ENCODE results near the gene GRK5.

Gene GRK5

DNA sequence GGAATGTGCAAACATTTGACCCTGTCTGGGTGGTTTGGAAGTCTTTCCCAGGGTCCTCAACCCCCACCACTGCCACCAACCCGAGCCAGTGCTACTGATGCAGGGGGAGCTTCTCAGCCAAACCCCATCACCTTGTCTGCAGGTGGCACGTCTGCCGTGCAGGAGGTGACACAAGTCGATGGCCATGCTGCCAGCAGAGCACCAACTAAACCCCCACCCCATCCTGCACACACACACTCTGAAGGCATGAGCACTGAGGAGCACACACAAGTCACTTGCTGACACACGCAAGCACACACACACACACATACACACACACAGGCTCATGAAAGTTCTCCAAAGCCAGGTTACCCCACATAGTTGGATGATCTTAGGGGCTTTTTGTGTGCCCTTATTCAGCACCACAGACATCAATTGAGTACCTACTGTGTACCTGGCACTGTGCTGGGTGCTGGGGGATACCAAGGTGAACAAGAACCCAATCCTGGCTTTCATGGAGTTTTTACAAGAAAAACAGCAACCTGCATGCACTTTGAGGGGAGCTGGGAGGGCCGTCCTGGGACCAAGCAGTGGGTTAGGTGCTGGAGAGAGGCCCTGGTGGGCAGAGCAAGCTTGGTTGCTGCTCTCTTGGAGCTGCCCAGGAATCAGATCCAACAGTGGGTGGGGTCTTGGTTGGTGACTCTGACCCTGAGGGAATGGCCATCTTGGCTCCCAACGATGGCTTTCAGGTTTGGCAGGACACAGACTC lies 216.3 kb downstream of the GRK5 start:
- Histone ChIP-seq H3K27ac (ENCODE audit: low read depth, low read length) (no peak overlapping the region), H3K4me2 (ENCODE audit: low read length) (no peak overlapping the region), H3K4me1 (ENCODE audit: control insufficient read depth, low read length) (peaks cover 16% of the 10 kb centered on the region), H3K36me3 (ENCODE audit: control insufficient read depth, low read length) (no peaks in the 10 kb centered on the region), H3K79me2 (ENCODE audit: control insufficient read depth, low read length) (no peaks in the 10 kb centered on the region), H3K4me3 (ENCODE audit: low read length) (no peak overlapping the region), H4K20me1 (ENCODE audit: control insufficient read depth, insufficient read depth, low read depth, low read length) (no peaks in the 10 kb centered on the region), H3K27me3 (ENCODE audit: control insufficient read depth, low read length) (peaks cover 4% of the 10 kb centered on the region; the same call in 1 of the 2 replicates), H3K9me3 (ENCODE audit: control insufficient read depth, insufficient read depth, low read length) (no peaks in the 10 kb centered on the region), H3F3A (ENCODE audit: control insufficient read depth, insufficient read depth) (no peaks in the 10 kb centered on the region), H3K9me2 (replicated peaks; ENCODE audit: control insufficient read depth, low read length) (no peaks in the 10 kb centered on the region)
- TF ChIP-seq, protein P1, sequence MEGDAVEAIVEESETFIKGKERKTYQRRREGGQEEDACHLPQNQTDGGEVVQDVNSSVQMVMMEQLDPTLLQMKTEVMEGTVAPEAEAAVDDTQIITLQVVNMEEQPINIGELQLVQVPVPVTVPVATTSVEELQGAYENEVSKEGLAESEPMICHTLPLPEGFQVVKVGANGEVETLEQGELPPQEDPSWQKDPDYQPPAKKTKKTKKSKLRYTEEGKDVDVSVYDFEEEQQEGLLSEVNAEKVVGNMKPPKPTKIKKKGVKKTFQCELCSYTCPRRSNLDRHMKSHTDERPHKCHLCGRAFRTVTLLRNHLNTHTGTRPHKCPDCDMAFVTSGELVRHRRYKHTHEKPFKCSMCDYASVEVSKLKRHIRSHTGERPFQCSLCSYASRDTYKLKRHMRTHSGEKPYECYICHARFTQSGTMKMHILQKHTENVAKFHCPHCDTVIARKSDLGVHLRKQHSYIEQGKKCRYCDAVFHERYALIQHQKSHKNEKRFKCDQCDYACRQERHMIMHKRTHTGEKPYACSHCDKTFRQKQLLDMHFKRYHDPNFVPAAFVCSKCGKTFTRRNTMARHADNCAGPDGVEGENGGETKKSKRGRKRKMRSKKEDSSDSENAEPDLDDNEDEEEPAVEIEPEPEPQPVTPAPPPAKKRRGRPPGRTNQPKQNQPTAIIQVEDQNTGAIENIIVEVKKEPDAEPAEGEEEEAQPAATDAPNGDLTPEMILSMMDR (IDR thresholded peaks at IDR 0.05; ENCODE audit: low read depth, low read length, poor library complexity, severe bottlenecking) = no peak
- no peak for TF ChIP-seq EZH2phosphoT487 (IDR thresholded peaks at IDR 0.05; ENCODE audit: borderline replicate concordance, low read length)

- no peak overlapping the region for H3K4me2 ChIP-seq (ENCODE audit: low read length)
- peaks cover 4% of the 10 kb centered on the region; the same call in 1 of the 2 replicates for H3K27me3 ChIP-seq (ENCODE audit: control insufficient read depth, low read length)
- H3K36me3 ChIP-seq (ENCODE audit: control insufficient read depth, low read length) = no peaks in the 10 kb centered on the region
- H3K9me3 ChIP-seq (ENCODE audit: control insufficient read depth, insufficient read depth, low read length) = no peaks in the 10 kb centered on the region
- no peaks in the 10 kb centered on the region for H3F3A ChIP-seq (ENCODE audit: control insufficient read depth, insufficient read depth)
- H3K27ac ChIP-seq (ENCODE audit: low read depth, low read length) = no peak overlapping the region
- no peaks in the 10 kb centered on the region for H3K79me2 ChIP-seq (ENCODE audit: control insufficient read depth, low read length)
- no peak for TF ChIP-seq EZH2phosphoT487 (IDR thresholded peaks at IDR 0.05; ENCODE audit: borderline replicate concordance, low read length)
- TF ChIP-seq, protein P1 (IDR thresholded peaks at IDR 0.05; ENCODE audit: low read depth, low read length, poor library complexity, severe bottlenecking) = no peak
- no peak overlapping the region for H3K4me3 ChIP-seq (ENCODE audit: low read length)
- peaks cover 16% of the 10 kb centered on the region for H3K4me1 ChIP-seq (ENCODE audit: control insufficient read depth, low read length)
- no peaks in the 10 kb centered on the region for H4K20me1 ChIP-seq (ENCODE audit: control insufficient read depth, insufficient read depth, low read depth, low read length)
- no peaks in the 10 kb centered on the region for H3K9me2 ChIP-seq (replicated peaks; ENCODE audit: control insufficient read depth, low read length)
These were observed 217.0 kb downstream of the GRK5 start for GRCh38 chr10:119424258-119424975.

DNA sequence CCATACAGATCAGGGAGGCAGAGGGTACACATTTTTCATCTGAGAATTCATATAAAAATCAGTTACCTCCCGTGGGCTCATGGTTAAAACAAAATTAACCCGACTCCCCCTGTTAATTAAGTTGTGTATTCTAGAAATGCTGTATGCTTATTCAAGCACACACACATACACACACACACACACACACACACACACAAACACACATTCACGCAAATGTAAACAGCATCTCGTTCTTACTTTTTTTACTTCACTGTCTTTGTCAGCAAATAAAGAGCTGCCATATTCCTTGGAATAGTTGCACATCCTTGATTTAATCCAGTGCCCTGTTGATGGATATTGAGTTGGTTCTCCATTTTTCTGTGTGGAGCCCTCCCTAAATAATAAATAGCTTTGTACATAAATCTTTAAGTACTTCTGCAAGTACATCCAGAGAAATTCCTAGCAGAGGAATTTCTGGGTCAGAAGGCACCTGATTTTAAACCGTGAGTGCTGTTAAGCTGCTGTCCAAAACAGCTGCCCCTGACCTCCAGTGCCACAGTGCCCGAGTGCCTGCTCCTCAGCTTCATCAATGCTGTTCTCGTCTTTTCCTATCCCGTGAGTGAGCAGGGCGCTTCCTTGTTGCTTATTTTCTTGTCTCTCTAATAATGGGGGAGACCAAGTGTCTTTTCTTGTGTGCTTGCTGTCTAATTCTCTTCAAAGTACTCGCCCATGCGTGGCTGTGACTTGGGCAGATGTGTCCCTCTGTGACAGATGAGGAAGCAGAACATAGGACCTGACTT lies 217.9 kb downstream of the GRK5 start:
- Histone ChIP-seq H3K36me3 (ENCODE audit: control insufficient read depth, low read length) (no peaks in the 10 kb centered on the region), H4K20me1 (ENCODE audit: control insufficient read depth, insufficient read depth, low read depth, low read length) (no peaks in the 10 kb centered on the region), H3K4me2 (ENCODE audit: low read length) (peak overlapping the region; percentile 25), H3K4me3 (ENCODE audit: low read length) (no peak overlapping the region), H3K4me1 (ENCODE audit: control insufficient read depth, low read length) (peaks cover 16% of the 10 kb centered on the region), H3K27me3 (ENCODE audit: control insufficient read depth, low read length) (no peaks in the 10 kb centered on the region), H3K9me3 (ENCODE audit: control insufficient read depth, insufficient read depth, low read length) (no peaks in the 10 kb centered on the region), H3K79me2 (ENCODE audit: control insufficient read depth, low read length) (no peaks in the 10 kb centered on the region), H3K27ac (ENCODE audit: low read depth, low read length) (no peak overlapping the region), H3F3A (ENCODE audit: control insufficient read depth, insufficient read depth) (no peaks in the 10 kb centered on the region), H3K9me2 (replicated peaks; ENCODE audit: control insufficient read depth, low read length) (no peaks in the 10 kb centered on the region)
- TF ChIP-seq, protein P1 (IDR thresholded peaks at IDR 0.05; ENCODE audit: low read depth, low read length, poor library complexity, severe bottlenecking) = no peak
- no peak for TF ChIP-seq EZH2phosphoT487 (IDR thresholded peaks at IDR 0.05; ENCODE audit: borderline replicate concordance, low read length)
